NCI-H2029 (cell line): ENCODE data around the gene SCRN1.
"Not testable (repeated sequence)": the region's sequence is repeated elsewhere in the genome, so short reads cannot be mapped to it uniquely, and the experiment has no call there.

Experiments used
- DNase-seq: peaks from one replicate; lab custom pipeline; 2025; lab: John Stamatoyannopoulos, UW

The SCRN1 gene

GRCh38 chr7:29968683-29969395 is 20.8 kb downstream of the SCRN1 start:
- no peak for DNase-seq

- no peak for DNase-seq
Observed at GRCh38 chr7:29965030-29965429, 24.6 kb downstream of the SCRN1 start.

- DNase-seq: no peak
Observed at GRCh38 chr7:29962035-29962434, 27.6 kb downstream of the SCRN1 start.

- DNase-seq: not testable (repeated sequence)
Observed at GRCh38 chr7:29961611-29962010, 28.0 kb downstream of the SCRN1 start.

- DNase-seq: no peak
Observed at GRCh38 chr7:29958667-29959358, 30.8 kb downstream of the SCRN1 start.

GRCh38 chr7:29957521-29958310 is 31.9 kb downstream of the SCRN1 start:
- peak; percentile 35 for DNase-seq

GRCh38 chr7:29956487-29956836 is 33.1 kb downstream of the SCRN1 start:
- no peak for DNase-seq

- no peak for DNase-seq
Observed at GRCh38 chr7:29955799-29956486, 33.7 kb downstream of the SCRN1 start.

- no peak for DNase-seq
Observed at GRCh38 chr7:29955075-29955792, 34.4 kb downstream of the SCRN1 start.

- DNase-seq: no peak
Observed at GRCh38 chr7:29953726-29954347, 35.8 kb downstream of the SCRN1 start.

- no peak for DNase-seq
Observed at GRCh38 chr7:29951206-29951605, 38.4 kb downstream of the SCRN1 start.

- DNase-seq: no peak
Observed at GRCh38 chr7:29950480-29950879, 39.1 kb downstream of the SCRN1 start.

GRCh38 chr7:29948587-29948986 is 41.0 kb downstream of the SCRN1 start:
- no peak for DNase-seq

- DNase-seq: no peak
Observed at GRCh38 chr7:29946428-29947186, 43.0 kb downstream of the SCRN1 start.

GRCh38 chr7:29945259-29945809 is 44.3 kb downstream of the SCRN1 start:
- DNase-seq: no peak

- DNase-seq: no peak
Observed at GRCh38 chr7:29940199-29940598, 49.4 kb downstream of the SCRN1 start.

GRCh38 chr7:29937132-29937531 is 52.5 kb downstream of the SCRN1 start:
- DNase-seq: no peak

GRCh38 chr7:29935111-29935510 is 54.5 kb downstream of the SCRN1 start:
- no peak for DNase-seq

- DNase-seq: no peak
Observed at GRCh38 chr7:29929018-29929807, 60.4 kb downstream of the SCRN1 start.
